ENCODE measurements around the gene LAGE3. TPM values are rescaled to one million over a fixed set of nuclear protein-coding genes. Genes with fewer than 3 reads are reported as not detected.

Gene LAGE3
- total RNA-seq, 3 donors from 2014 or later: 10.7 to 18.5 (median 13.9) TPM

DNA sequence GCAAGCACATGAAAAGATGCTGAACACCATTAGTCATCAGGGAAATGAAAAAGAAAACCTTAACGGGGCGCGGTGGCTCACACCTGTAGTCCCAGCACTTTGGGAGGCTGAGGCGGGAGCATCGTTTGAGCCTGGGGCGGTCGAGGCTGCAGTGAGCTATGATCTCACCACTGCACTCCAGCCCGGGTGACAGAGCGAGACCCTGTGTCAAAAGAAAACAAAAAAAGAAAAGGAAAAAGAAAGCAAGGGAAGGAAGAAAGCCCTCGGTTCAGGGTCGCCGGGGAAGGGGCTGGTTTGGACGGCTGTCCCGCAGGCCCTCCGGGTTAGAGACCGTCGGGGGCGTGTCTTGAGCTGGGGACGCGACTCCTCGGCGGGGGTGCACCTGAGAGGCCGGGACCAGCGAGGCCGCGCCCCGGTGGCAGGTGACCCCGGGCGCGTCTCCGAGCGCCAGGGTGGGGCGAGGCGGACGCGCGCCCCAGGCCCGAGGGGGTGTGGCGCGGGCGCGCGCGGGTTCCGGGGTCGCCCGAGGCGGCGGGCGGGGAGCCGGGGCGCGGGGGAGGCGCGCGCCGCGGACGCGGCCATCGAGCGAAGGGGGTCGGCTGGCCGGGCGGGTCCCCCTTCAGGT, 21.5 kb downstream of the LAGE3 start:
- H3K9me3 ChIP-seq: no peaks in the 10 kb centered on the region
- TF ChIP-seq, protein P1, sequence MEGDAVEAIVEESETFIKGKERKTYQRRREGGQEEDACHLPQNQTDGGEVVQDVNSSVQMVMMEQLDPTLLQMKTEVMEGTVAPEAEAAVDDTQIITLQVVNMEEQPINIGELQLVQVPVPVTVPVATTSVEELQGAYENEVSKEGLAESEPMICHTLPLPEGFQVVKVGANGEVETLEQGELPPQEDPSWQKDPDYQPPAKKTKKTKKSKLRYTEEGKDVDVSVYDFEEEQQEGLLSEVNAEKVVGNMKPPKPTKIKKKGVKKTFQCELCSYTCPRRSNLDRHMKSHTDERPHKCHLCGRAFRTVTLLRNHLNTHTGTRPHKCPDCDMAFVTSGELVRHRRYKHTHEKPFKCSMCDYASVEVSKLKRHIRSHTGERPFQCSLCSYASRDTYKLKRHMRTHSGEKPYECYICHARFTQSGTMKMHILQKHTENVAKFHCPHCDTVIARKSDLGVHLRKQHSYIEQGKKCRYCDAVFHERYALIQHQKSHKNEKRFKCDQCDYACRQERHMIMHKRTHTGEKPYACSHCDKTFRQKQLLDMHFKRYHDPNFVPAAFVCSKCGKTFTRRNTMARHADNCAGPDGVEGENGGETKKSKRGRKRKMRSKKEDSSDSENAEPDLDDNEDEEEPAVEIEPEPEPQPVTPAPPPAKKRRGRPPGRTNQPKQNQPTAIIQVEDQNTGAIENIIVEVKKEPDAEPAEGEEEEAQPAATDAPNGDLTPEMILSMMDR (IDR thresholded peaks at IDR 0.05): no peak
- peak overlapping the region; percentile 38 for H3K4me3 ChIP-seq
- ATAC-seq: peak; percentile 77
- intact Hi-C loops (cut with DNase I, micrococcal nuclease): no loop called here
- no peaks in the 10 kb centered on the region for H3K4me1 ChIP-seq (ENCODE audit: low read depth)
- peak; percentile 58 to 79 (median 78) for DNase-seq
- no peaks in the 10 kb centered on the region for H3K36me3 ChIP-seq (ENCODE audit: low read depth)

DNA sequence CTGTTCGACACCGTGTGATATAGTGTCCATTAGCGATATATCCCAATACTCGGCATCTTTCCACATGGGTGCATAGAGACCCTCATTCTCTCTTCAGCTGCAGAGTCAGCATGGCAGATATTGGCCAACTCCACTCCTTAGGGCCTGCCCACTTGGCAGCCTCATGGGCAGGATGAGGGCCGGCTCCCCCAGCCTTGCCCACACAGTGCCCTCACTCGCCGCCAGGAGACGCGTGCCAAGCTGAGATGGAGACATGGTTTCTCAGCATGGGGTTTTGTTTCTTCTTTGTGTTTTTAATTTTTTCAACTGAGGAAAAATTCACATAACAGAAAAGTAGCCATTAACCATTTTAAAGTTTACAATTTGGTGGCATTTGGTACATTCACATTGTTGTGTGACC, 26.3 kb downstream of the LAGE3 start:
- H3K9me3 ChIP-seq: no peaks in the 10 kb centered on the region
- ATAC-seq (no peak), DNase-seq (no peak)
- H3K4me3 ChIP-seq: no peak overlapping the region
- H3K36me3 ChIP-seq (ENCODE audit: low read depth): no peaks in the 10 kb centered on the region
- TF ChIP-seq, protein P1 (IDR thresholded peaks at IDR 0.05): no peak
- intact Hi-C loops (cut with DNase I, micrococcal nuclease): no loop called here
- no peaks in the 10 kb centered on the region for H3K4me1 ChIP-seq (ENCODE audit: low read depth)

DNA sequence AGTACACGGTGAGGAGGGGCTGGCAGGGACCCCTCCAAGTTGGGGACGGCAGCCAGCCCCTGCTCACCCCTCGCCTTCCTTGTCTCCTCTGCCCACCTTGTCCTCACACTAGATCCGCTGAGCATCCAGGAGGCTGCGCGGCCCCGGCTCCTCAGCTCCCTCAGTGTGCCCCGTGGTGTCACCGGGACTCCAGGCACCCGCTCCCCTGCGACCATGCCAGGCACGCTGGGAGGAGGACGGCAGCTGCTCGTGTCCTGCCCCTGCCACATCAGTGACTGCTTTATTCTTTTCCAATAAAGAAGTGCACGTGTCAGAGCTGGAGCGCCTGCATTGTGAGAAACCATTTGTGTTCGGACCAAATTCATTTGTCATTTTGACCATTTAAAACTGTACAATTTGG, 28.8 kb downstream of the LAGE3 start:
- Histone ChIP-seq H3K4me1 (ENCODE audit: low read depth) (peaks cover under 1% of the 10 kb centered on the region), H3K36me3 (ENCODE audit: low read depth) (no peaks in the 10 kb centered on the region), H3K4me3 (no peak overlapping the region), H3K9me3 (no peaks in the 10 kb centered on the region)
- ATAC-seq (no peak), DNase-seq (no peak)
- intact Hi-C loops (cut with DNase I, micrococcal nuclease): no loop called here
- TF ChIP-seq, protein P1 (IDR thresholded peaks at IDR 0.05): no peak

DNA sequence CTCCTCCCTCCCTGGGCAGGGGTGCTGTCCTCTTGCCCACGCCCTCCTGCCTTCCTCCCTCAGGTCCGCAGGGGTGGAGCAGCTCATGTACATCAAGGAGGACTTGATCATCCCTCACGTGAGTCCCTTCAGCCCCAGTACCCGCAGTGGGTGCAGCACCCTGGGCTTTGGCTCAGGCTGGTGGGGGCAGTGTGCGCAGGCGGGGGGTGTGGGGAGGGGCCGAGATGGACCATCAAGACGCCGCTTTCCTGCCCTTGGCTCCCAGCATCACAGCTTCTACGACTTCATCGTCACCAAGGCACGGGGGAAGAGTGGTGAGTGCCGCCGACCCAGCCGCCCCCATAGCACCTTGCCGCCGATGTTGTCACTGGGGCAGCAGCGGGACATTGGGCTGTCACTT, 29.5 kb downstream of the LAGE3 start:
- TF ChIP-seq, protein P1 (IDR thresholded peaks at IDR 0.05): no peak
- intact Hi-C loops (cut with DNase I, micrococcal nuclease): no loop called here
- no peaks in the 10 kb centered on the region for H3K36me3 ChIP-seq (ENCODE audit: low read depth)

DNA sequence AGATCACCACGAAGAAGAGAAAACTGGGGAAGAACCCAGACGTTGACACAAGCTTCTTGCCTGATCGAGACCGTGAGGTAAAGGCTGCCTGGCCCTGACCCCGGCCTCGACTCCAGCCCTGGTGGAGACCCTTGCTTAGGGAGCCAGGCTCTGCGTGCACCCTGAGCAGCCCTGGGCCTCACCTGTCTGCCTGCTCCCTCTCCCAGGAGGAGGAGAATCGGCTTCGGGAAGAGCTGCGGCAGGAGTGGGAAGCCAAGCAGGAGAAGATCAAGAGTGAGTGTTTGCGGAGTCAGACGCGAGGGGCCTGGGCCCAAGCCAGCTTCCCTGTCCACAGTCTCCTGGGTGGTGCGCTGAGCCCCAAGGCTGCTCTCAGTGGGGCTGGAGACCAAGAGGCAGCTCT, 30.6 kb downstream of the LAGE3 start:
- TF ChIP-seq, protein P1 (IDR thresholded peaks at IDR 0.05): no peak
- intact Hi-C loops (cut with DNase I, micrococcal nuclease): no loop called here
- DNase-seq (no peak), ATAC-seq (no peak)
- Histone ChIP-seq H3K4me1 (ENCODE audit: low read depth) (peaks cover 6% of the 10 kb centered on the region), H3K9me3 (no peaks in the 10 kb centered on the region), H3K4me3 (no peak overlapping the region), H3K36me3 (ENCODE audit: low read depth) (no peaks in the 10 kb centered on the region)

More for the DNA sequence above, 29.5 kb downstream of the LAGE3 start:
- Histone ChIP-seq H3K9me3 (no peaks in the 10 kb centered on the region), H3K4me1 (ENCODE audit: low read depth) (peaks cover 6% of the 10 kb centered on the region), H3K4me3 (no peak overlapping the region)
- ATAC-seq (no peak), DNase-seq (no peak)

DNA sequence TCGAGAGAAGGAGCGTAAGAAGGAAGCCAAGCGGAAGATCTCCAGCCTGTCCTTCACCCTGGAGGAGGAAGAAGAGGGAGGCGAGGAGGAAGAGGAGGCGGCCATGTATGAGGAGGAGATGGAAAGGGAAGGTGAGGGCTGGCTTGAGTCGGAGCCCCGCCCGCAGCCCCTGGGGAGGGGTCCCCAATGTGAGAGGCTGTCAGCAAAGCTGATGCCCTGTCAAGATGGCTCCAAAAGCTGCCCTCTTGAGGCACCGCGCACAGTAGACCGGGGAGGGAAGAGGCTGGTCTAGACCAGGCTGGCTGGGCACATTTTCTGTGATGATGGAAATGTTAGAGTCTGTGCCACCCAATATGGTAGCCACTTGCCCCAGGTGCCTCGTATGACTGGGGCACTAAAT, 32.7 kb downstream of the LAGE3 start:
- Histone ChIP-seq H3K9me3 (no peaks in the 10 kb centered on the region), H3K36me3 (ENCODE audit: low read depth) (no peaks in the 10 kb centered on the region), H3K4me3 (no peak overlapping the region), H3K4me1 (ENCODE audit: low read depth) (peaks cover 6% of the 10 kb centered on the region)
- intact Hi-C loops (cut with DNase I, micrococcal nuclease): no loop called here
- TF ChIP-seq, protein P1 (IDR thresholded peaks at IDR 0.05): no peak
- ATAC-seq (no peak), DNase-seq (no peak)
